BE2C (cell line): ENCODE measurements around the gene GABRD.
A peak's percentile ranks its signal among the peaks of the same experiment; 100 is the strongest.

Experiments
- DNase-seq: peaks from one replicate; pipeline ENCODE4 v3.0.0-alpha.2; 2020
- H3K27me3 ChIP-seq: fragments of 250-450 bp; sonication (Bioruptor Pico); 2 replicates; pipeline ENCODE4 v1.5.1; 2020; ENCODE audit warnings: mild to moderate bottlenecking
- H3K36me3 ChIP-seq: fragments of 250-450 bp; sonication (Bioruptor Pico); 2 replicates; pipeline ENCODE4 v1.5.1; 2020; ENCODE audit warnings: mild to moderate bottlenecking
- H3K4me1 ChIP-seq: fragments of 250-450 bp; sonication (Bioruptor Pico); 2 replicates; pipeline ENCODE4 v1.5.1; 2020
- H3K4me3 ChIP-seq: 2 replicates; pipeline ENCODE4 v1.5.1; 2011; ENCODE audit warnings: low read depth, low read length
- H3K9me3 ChIP-seq: fragments of 250-450 bp; sonication (Bioruptor Pico); 2 replicates; pipeline ENCODE4 v1.5.1; 2020
- CTCF ChIP-seq: IDR thresholded peaks from 2 replicates; pipeline ENCODE4 v1.5.1; 2012; ENCODE audit warnings: mild to moderate bottlenecking, low read depth, low read length

Gene GABRD

DNA sequence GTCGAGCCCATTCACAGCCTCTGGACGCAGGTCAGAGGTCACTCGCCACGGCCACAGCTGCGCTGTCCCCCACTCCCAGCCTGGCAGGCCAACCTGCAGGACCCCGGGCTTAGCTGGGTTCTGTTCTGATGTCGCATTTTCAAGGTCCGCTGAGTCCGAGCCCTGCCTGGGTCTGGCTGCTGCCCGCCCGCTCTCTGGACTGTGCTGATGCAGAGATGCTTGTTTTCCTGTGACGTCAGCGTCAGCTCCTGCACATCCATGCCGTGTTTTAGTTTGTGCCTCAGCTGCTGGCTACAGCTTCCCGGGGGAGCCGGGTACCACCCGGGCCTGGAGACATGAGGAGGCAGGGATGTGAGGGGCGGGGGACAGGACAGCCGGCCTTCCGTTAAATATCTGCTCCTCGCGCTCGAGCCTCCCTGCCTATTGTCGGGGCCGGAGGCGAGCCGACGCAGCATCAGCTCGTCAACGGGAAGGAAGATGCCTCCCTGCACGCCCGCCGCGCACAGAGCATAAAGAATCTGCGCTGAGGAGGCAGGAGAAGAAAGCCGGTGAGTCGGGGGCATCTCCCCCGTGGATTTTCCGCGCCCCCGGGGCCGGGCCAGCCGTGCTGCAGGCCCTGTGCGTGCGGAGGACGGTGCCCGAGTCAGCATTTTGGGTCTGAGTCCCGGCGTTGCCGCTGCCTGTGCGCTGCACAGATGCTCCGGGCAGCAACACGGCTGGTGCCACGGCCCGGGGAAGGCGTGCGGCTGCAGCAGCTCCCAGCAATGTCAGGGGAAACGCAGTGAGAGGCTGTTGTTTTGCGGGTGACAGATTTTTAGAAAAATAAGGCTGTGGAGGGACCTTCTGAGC, 54.5 kb downstream of the GABRD start:
- no peak for TF ChIP-seq CTCF
- peak overlapping the region; percentile 80 for H3K4me3 ChIP-seq
- H3K4me1 ChIP-seq = no peaks in the 10 kb centered on the region
- peaks cover 7% of the 10 kb centered on the region for H3K9me3 ChIP-seq
- DNase-seq = peak; percentile 87
- no peaks in the 10 kb centered on the region for H3K36me3 ChIP-seq
- H3K27me3 ChIP-seq = peaks cover 28% of the 10 kb centered on the region

DNA sequence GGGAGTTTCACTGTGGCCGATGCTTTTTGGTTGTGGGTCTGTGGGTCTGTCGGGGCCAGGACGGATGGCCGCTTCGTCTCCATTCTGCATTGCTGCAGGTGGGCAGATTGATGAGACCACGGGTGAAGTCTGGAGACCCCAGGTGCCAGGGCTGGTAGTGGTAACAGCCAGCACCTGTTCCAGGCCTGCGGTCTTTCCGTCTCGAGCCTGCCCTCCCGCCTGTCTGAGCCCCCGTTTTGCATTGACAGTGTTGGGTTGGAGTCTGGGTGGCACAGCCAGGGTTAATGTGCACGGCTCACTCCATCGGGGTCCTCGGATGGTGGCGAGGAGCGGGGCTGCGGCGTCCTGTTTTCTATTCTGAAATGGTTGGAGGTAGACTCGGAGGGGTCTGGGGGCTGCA, 55.3 kb downstream of the GABRD start:
- TF ChIP-seq CTCF = no peak
- H3K27me3 ChIP-seq = peaks cover 28% of the 10 kb centered on the region
- no peaks in the 10 kb centered on the region for H3K4me1 ChIP-seq
- no peaks in the 10 kb centered on the region for H3K36me3 ChIP-seq
- DNase-seq = no peak
- H3K4me3 ChIP-seq = peak overlapping the region; percentile 80
- peaks cover 9% of the 10 kb centered on the region for H3K9me3 ChIP-seq

DNA sequence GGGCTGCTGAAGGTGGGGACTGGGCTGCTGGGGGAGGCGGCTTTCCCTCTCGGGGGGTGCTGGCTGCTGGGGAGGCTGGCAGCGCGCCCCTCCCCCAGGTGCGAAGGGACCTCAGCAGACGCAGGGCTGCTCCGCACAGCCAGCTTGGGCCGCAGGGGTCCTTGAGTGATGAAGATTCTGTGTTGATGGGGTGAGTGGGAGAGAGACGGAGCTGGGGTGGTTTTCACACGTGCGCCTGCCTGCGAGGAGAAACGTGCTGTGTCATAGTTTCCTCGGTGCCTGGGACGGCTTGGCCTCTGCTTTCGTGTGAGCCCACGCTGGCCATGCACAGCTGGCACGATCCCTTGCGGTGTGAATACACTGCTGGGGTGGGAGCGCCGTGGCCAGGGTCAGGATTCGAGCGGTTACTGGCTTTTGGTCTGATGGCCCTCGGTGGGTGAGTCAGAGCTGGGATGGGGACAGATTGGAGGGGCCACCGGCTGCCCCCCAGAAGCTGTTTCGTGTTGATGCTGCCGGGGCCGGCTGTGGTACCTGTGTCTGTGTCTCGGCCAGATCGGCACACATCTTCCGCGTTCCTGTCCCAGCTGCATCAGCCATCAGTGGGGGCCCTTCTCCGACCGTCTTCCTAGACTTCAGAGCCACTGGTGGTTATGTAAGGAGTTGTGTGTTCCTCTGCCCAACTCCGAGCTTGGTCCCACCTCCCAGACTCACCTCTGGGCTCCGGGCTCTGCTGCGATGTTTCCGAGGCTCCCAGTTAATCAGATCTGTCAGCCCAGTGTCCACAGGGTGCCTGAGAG, 56.0 kb downstream of the GABRD start:
- no peaks in the 10 kb centered on the region for H3K4me1 ChIP-seq
- H3K9me3 ChIP-seq = peaks cover 9% of the 10 kb centered on the region
- no peak for TF ChIP-seq CTCF
- peak overlapping the region; percentile 80 for H3K4me3 ChIP-seq
- no peaks in the 10 kb centered on the region for H3K36me3 ChIP-seq
- H3K27me3 ChIP-seq = peaks cover 28% of the 10 kb centered on the region
- DNase-seq = no peak

GRCh38 chr1:2076826-2077225, 57.7 kb downstream of the GABRD start:
- Histone ChIP-seq H3K36me3 (no peaks in the 10 kb centered on the region), H3K27me3 (peaks cover 28% of the 10 kb centered on the region)

GRCh38 chr1:2078170-2078569, 59.0 kb downstream of the GABRD start:
- Histone ChIP-seq H3K27me3 (peaks cover 29% of the 10 kb centered on the region), H3K36me3 (no peaks in the 10 kb centered on the region), H3K9me3 (peaks cover 12% of the 10 kb centered on the region), H3K4me3 (no peak overlapping the region), H3K4me1 (no peaks in the 10 kb centered on the region)
- TF ChIP-seq CTCF = no peak
- no peak for DNase-seq

More at GRCh38 chr1:2076826-2077225, 57.7 kb downstream of the GABRD start:
- no peak overlapping the region for H3K4me3 ChIP-seq
- no peaks in the 10 kb centered on the region for H3K4me1 ChIP-seq
- peaks cover 9% of the 10 kb centered on the region for H3K9me3 ChIP-seq
- TF ChIP-seq CTCF = no peak
- no peak for DNase-seq
